Stimulated activated naive B cell treated with anti-CD40 and anti-IgM and Interleukin-4, amounts not matched to agents 10 μg/mL and 1 μg/mL and 100 μg/mL, for 72 hours (primary cell): Measurements from ENCODE around the gene AGBL1.

Source experiments
- ATAC-seq, 2 donors: fragments of 150-1000 bp; cut with Tn5 transposase; replicated peaks; 2 replicates each; pipeline ENCODE4 v1.10.0; 2021; ENCODE audit warnings: moderate library complexity in 1 of 2
- DNase-seq: peaks from one replicate; pipeline ENCODE4 v3.0.0; 2021
- H3K27ac Mint-ChIP-seq: one replicate; pipeline ENCODE4 v1.8.0; 2022; ENCODE audit warnings: mild to moderate bottlenecking, mixed read lengths
- H3K27me3 Mint-ChIP-seq, 2 donors: one replicate each; pipeline ENCODE4 v1.8.0; 2022; ENCODE audit warnings: mixed read lengths in 2 of 2
- H3K36me3 Mint-ChIP-seq, 2 donors: one replicate each; pipeline ENCODE4 v1.8.0; 2022; ENCODE audit warnings: mixed read lengths in 2 of 2, mild to moderate bottlenecking in 1 of 2
- H3K4me1 Mint-ChIP-seq, 2 donors: one replicate each; pipeline ENCODE4 v1.8.0; 2022; ENCODE audit warnings: mixed read lengths in 2 of 2, mild to moderate bottlenecking in 1 of 2
- H3K4me3 Mint-ChIP-seq, 2 donors: one replicate each; pipeline ENCODE4 v1.8.0; 2022; ENCODE audit warnings: mild to moderate bottlenecking in 2 of 2, mixed read lengths in 2 of 2, moderate library complexity in 1 of 2
- H3K9me3 Mint-ChIP-seq, 2 donors: one replicate each; pipeline ENCODE4 v1.8.0; 2022; ENCODE audit warnings: mixed read lengths in 2 of 2, mild to moderate bottlenecking in 1 of 2

Gene AGBL1

GRCh38 chr15:86849558-86850285 is 770.1 kb downstream of the AGBL1 start:
- peaks cover 5 to 6% of the 10 kb centered on the region in 2 donors for H3K9me3 Mint-ChIP-seq
- H3K27me3 Mint-ChIP-seq: no peaks in the 10 kb centered on the region
- H3K4me3 Mint-ChIP-seq: no peak overlapping the region
- H3K27ac Mint-ChIP-seq: no peak overlapping the region
- H3K4me1 Mint-ChIP-seq: no peaks in the 10 kb centered on the region
- DNase-seq (no peak), ATAC-seq (no peak)
- no peaks in the 10 kb centered on the region for H3K36me3 Mint-ChIP-seq

GRCh38 chr15:86850939-86851338 is 771.3 kb downstream of the AGBL1 start:
- DNase-seq (no peak), ATAC-seq (no peak)
- peaks cover 5% of the 10 kb centered on the region in 2 donors for H3K9me3 Mint-ChIP-seq
- no peak overlapping the region for H3K27ac Mint-ChIP-seq
- no peaks in the 10 kb centered on the region for H3K27me3 Mint-ChIP-seq
- no peak overlapping the region for H3K4me3 Mint-ChIP-seq
- no peaks in the 10 kb centered on the region for H3K4me1 Mint-ChIP-seq
- no peaks in the 10 kb centered on the region for H3K36me3 Mint-ChIP-seq

- no peak for ATAC-seq
- Mint-ChIP-seq H3K27ac (no peak overlapping the region), H3K9me3 (peaks cover 7% of the 10 kb centered on the region in 2 donors), H3K36me3 (no peaks in the 10 kb centered on the region), H3K4me3 (no peak overlapping the region), H3K4me1 (no peaks in the 10 kb centered on the region), H3K27me3 (peaks cover 0 to 8% of the 10 kb centered on the region in 2 donors)
- no peak for DNase-seq
These were observed 773.1 kb downstream of the AGBL1 start for GRCh38 chr15:86852741-86853140.

GRCh38 chr15:86854176-86854575 is 774.5 kb downstream of the AGBL1 start:
- no peak for DNase-seq
- H3K27ac Mint-ChIP-seq: no peak overlapping the region
- no peaks in the 10 kb centered on the region for H3K36me3 Mint-ChIP-seq
- H3K9me3 Mint-ChIP-seq: peaks cover 6 to 8% of the 10 kb centered on the region in 2 donors
- ATAC-seq: no peak
- H3K4me3 Mint-ChIP-seq: no peak overlapping the region
- H3K27me3 Mint-ChIP-seq: peaks cover 0 to 11% of the 10 kb centered on the region in 2 donors
- no peaks in the 10 kb centered on the region for H3K4me1 Mint-ChIP-seq

GRCh38 chr15:86855307-86856291 is 775.9 kb downstream of the AGBL1 start:
- no peaks in the 10 kb centered on the region for H3K4me1 Mint-ChIP-seq
- peaks cover 6 to 8% of the 10 kb centered on the region in 2 donors for H3K9me3 Mint-ChIP-seq
- no peak overlapping the region for H3K4me3 Mint-ChIP-seq
- DNase-seq (no peak), ATAC-seq (no peak)
- peaks cover 0 to 11% of the 10 kb centered on the region in 2 donors for H3K27me3 Mint-ChIP-seq
- H3K36me3 Mint-ChIP-seq: no peaks in the 10 kb centered on the region
- H3K27ac Mint-ChIP-seq: no peak overlapping the region

- Mint-ChIP-seq H3K36me3 (no peaks in the 10 kb centered on the region), H3K4me1 (no peaks in the 10 kb centered on the region), H3K9me3 (peaks cover 5 to 6% of the 10 kb centered on the region in 2 donors), H3K4me3 (no peak overlapping the region), H3K27me3 (peaks cover 0 to 11% of the 10 kb centered on the region in 2 donors), H3K27ac (no peak overlapping the region)
- ATAC-seq (no peak), DNase-seq (no peak)
These were observed 778.0 kb downstream of the AGBL1 start for GRCh38 chr15:86857701-86858100.

- no peak for DNase-seq
- Mint-ChIP-seq H3K9me3 (peaks cover 0 to 4% of the 10 kb centered on the region in 2 donors), H3K27me3 (no peaks in the 10 kb centered on the region), H3K4me1 (no peaks in the 10 kb centered on the region), H3K4me3 (no peak overlapping the region), H3K36me3 (no peaks in the 10 kb centered on the region), H3K27ac (no peak overlapping the region)
- no peak for ATAC-seq
These were observed 783.7 kb downstream of the AGBL1 start for GRCh38 chr15:86863226-86863915.

GRCh38 chr15:86865920-86866319 is 786.2 kb downstream of the AGBL1 start:
- Mint-ChIP-seq H3K4me1 (no peaks in the 10 kb centered on the region), H3K4me3 (no peak overlapping the region), H3K27ac (no peak overlapping the region), H3K27me3 (no peaks in the 10 kb centered on the region), H3K9me3 (peaks cover 0 to 4% of the 10 kb centered on the region in 2 donors), H3K36me3 (no peaks in the 10 kb centered on the region)
- DNase-seq: no peak
- no peak for ATAC-seq

GRCh38 chr15:86870846-86871245 is 791.2 kb downstream of the AGBL1 start:
- Mint-ChIP-seq H3K36me3 (no peaks in the 10 kb centered on the region), H3K27me3 (no peaks in the 10 kb centered on the region), H3K27ac (no peak overlapping the region), H3K9me3 (peaks cover 0 to 2% of the 10 kb centered on the region in 2 donors), H3K4me3 (no peak overlapping the region), H3K4me1 (no peaks in the 10 kb centered on the region)
- ATAC-seq (no peak), DNase-seq (no peak)

- H3K4me3 Mint-ChIP-seq: no peak overlapping the region
- DNase-seq: no peak
- no peaks in the 10 kb centered on the region for H3K27me3 Mint-ChIP-seq
- no peaks in the 10 kb centered on the region for H3K36me3 Mint-ChIP-seq
- ATAC-seq: no peak
- no peaks in the 10 kb centered on the region for H3K4me1 Mint-ChIP-seq
- H3K27ac Mint-ChIP-seq: no peak overlapping the region
- H3K9me3 Mint-ChIP-seq: peaks cover 1 to 2% of the 10 kb centered on the region in 2 donors
These were observed 792.3 kb downstream of the AGBL1 start for GRCh38 chr15:86871964-86872363.

GRCh38 chr15:86872782-86873181 is 793.1 kb downstream of the AGBL1 start:
- Mint-ChIP-seq H3K27ac (no peak overlapping the region), H3K4me1 (no peaks in the 10 kb centered on the region), H3K4me3 (no peak overlapping the region), H3K36me3 (no peaks in the 10 kb centered on the region), H3K9me3 (peaks cover 2 to 4% of the 10 kb centered on the region in 2 donors), H3K27me3 (no peaks in the 10 kb centered on the region)
- DNase-seq: no peak
- no peak for ATAC-seq

GRCh38 chr15:86875067-86875466 is 795.4 kb downstream of the AGBL1 start:
- H3K4me3 Mint-ChIP-seq: no peak overlapping the region
- H3K9me3 Mint-ChIP-seq: peaks cover 2 to 4% of the 10 kb centered on the region in 2 donors
- no peaks in the 10 kb centered on the region for H3K27me3 Mint-ChIP-seq
- no peak for ATAC-seq
- no peaks in the 10 kb centered on the region for H3K4me1 Mint-ChIP-seq
- DNase-seq: no peak
- no peaks in the 10 kb centered on the region for H3K36me3 Mint-ChIP-seq
- no peak overlapping the region for H3K27ac Mint-ChIP-seq

GRCh38 chr15:86876387-86876944 is 796.8 kb downstream of the AGBL1 start:
- Mint-ChIP-seq H3K36me3 (no peaks in the 10 kb centered on the region), H3K4me3 (no peak overlapping the region), H3K27ac (no peak overlapping the region), H3K9me3 (peaks cover 2 to 4% of the 10 kb centered on the region in 2 donors), H3K27me3 (no peaks in the 10 kb centered on the region), H3K4me1 (no peaks in the 10 kb centered on the region)
- DNase-seq (no peak), ATAC-seq (no peak)

- no peaks in the 10 kb centered on the region for H3K4me1 Mint-ChIP-seq
- no peak overlapping the region for H3K4me3 Mint-ChIP-seq
- peaks cover 2 to 4% of the 10 kb centered on the region in 2 donors for H3K9me3 Mint-ChIP-seq
- no peaks in the 10 kb centered on the region for H3K27me3 Mint-ChIP-seq
- H3K27ac Mint-ChIP-seq: no peak overlapping the region
- no peak for DNase-seq
- no peak for ATAC-seq
- no peaks in the 10 kb centered on the region for H3K36me3 Mint-ChIP-seq
These were observed 797.5 kb downstream of the AGBL1 start for GRCh38 chr15:86877171-86877631.
